T-cell (primary cell): Measurements from ENCODE around the gene TXNRD1. TPM values are rescaled to one million over a fixed set of nuclear protein-coding genes. Genes with fewer than 3 reads are reported as not detected.

Source experiments
- ATAC-seq, 4 experiments: fragments of 200-7000 bp in 3 of 4; fragments of 150-1000 bp in 1 of 4; cut with Tn5 transposase; replicated peaks in 1 of 4; 1 replicate in 3 of 4; 2 replicates in 1 of 4; pipeline ENCODE4 v1.10.0; 2021; ENCODE audit warnings: moderate library complexity in 3 of 4, mild to moderate bottlenecking in 2 of 4, moderate number of reproducible peaks in 1 of 4
- CTCF ChIA-PET, 2 donors: fragments of 300-600 bp; sonication (Branson Sonifier 250); formaldehyde crosslinking; loops; one replicate each; lab custom pipeline; 2022; ENCODE audit warnings: antibody characterized with exemption in 2 of 2; lab: Charles Lee
- POLR2A ChIA-PET, 2 donors: fragments of 300-600 bp; sonication (Branson Sonifier 250); formaldehyde crosslinking; loops; one replicate each; lab custom pipeline; 2022; ENCODE audit warnings: antibody characterized with exemption in 2 of 2; lab: Charles Lee
- DNase-seq, 35 experiments: peaks; one replicate each; pipeline versions ENCODE4 v3.0.0 to v3.0.0-alpha.2; 2013 to 2023
- H3K27ac ChIP-seq: one replicate; pipeline ENCODE4 v1.5.1; 2013; ENCODE audit warnings: low read length
- H3K27me3 ChIP-seq, 2 experiments: replicated peaks in 1 of 2; 1 replicate in 1 of 2; 2 replicates in 1 of 2; pipeline versions ENCODE4 v1.6.1 to v1.7.0; 2013; ENCODE audit warnings: low read length in 1 of 2, mixed read lengths in 1 of 2; ENCODE audit not compliant: control insufficient read depth in 2 of 2, insufficient read depth in 2 of 2; ENCODE audit errors: extremely low read depth in 1 of 2
- H3K36me3 ChIP-seq, 2 donors: 1 replicate in 1 of 2; 2 replicates in 1 of 2; pipeline versions ENCODE4 v1.6.1 to v1.7.0; 2013; ENCODE audit warnings: low read length in 1 of 2; ENCODE audit not compliant: control insufficient read depth in 2 of 2, insufficient read depth in 1 of 2; ENCODE audit errors: extremely low read depth in 1 of 2
- H3K4me1 ChIP-seq, 2 experiments: 1 replicate in 1 of 2; 2 replicates in 1 of 2; pipeline versions ENCODE4 v1.6.1 to v1.7.0; 2013; ENCODE audit warnings: low read length in 2 of 2, mixed read lengths in 1 of 2; ENCODE audit not compliant: insufficient read depth in 2 of 2, control insufficient read depth in 1 of 2; ENCODE audit errors: extremely low read depth in 1 of 2
- H3K4me3 ChIP-seq, 2 donors: 1 replicate in 1 of 2; 2 replicates in 1 of 2; pipeline versions ENCODE4 v1.5.1 to v1.7.0; 2013; ENCODE audit warnings: mild to moderate bottlenecking in 2 of 2, low read length in 1 of 2, moderate library complexity in 1 of 2; ENCODE audit not compliant: control insufficient read depth in 1 of 2; ENCODE audit errors: extremely low read depth in 1 of 2
- H3K9me3 ChIP-seq: 2 replicates; pipeline ENCODE4 v1.7.0; 2013
- H3K27ac Mint-ChIP-seq, 2 donors: one replicate each; pipeline ENCODE4 v1.8.0; 2020 to 2021; ENCODE audit warnings: mild to moderate bottlenecking in 2 of 2, mixed read lengths in 2 of 2
- H3K27me3 Mint-ChIP-seq, 2 donors: one replicate each; pipeline ENCODE4 v1.8.0; 2021 to 2022; ENCODE audit warnings: mixed read lengths in 2 of 2
- H3K36me3 Mint-ChIP-seq: one replicate; pipeline ENCODE4 v1.8.0; 2021; ENCODE audit warnings: mixed read lengths
- H3K4me1 Mint-ChIP-seq, 3 donors: one replicate each; pipeline ENCODE4 v1.8.0; 2020 to 2022; ENCODE audit warnings: mixed read lengths in 3 of 3, mild to moderate bottlenecking in 1 of 3
- H3K4me3 Mint-ChIP-seq, 3 donors: one replicate each; pipeline ENCODE4 v1.8.0; 2020 to 2022; ENCODE audit warnings: mild to moderate bottlenecking in 3 of 3, mixed read lengths in 3 of 3, moderate library complexity in 3 of 3
- H3K9me3 Mint-ChIP-seq, 3 donors: one replicate each; pipeline ENCODE4 v1.8.0; 2020 to 2022; ENCODE audit warnings: mixed read lengths in 3 of 3
- WGBS: methylation state at CpG from one replicate; pipeline ENCODE4 v1.1.5; 2013; ENCODE audit warnings: missing lambda C conversion rate; ENCODE audit not compliant: insufficient coverage; 5-methylcytosine and 5-hydroxymethylcytosine counted together
- total RNA-seq, 35 experiments: library from RNA in 6 of 35; stranded (reverse) in 6 of 35; fragments of 120-200 nt in 1 of 35; gene quantifications; one replicate each; pipeline versions ENCODE4 v1.2.1 to v1.2.4 and lab custom pipeline; 2013 to 2026

TXNRD1 gene
- total RNA-seq, 5 donors from 2014 or later (not counting 1 experiment from before 2014, with no cell fraction given), result 33.1 to 91.7 (median 68.9) TPM

GRCh38 chr12:104272938-104273337 lies 57.4 kb downstream of the TXNRD1 start:
- H3K27ac Mint-ChIP-seq, result no peak overlapping the region
- Histone ChIP-seq H3K4me3 (no peak overlapping the region), H3K36me3 (no peaks in the 10 kb centered on the region), H3K4me1 (no peaks in the 10 kb centered on the region), H3K27ac (no peak overlapping the region), H3K27me3 (no peaks in the 10 kb centered on the region), H3K9me3 (no peaks in the 10 kb centered on the region)
- DNase-seq (no peak), ATAC-seq (no peak)
- no peaks in the 10 kb centered on the region for H3K36me3 Mint-ChIP-seq
- H3K4me1 Mint-ChIP-seq, result peaks cover 8 to 9% (median 9%) of the 10 kb centered on the region in 3 donors
- POLR2A ChIA-PET, result no interaction called here
- CTCF ChIA-PET, result no interaction called here
- H3K27me3 Mint-ChIP-seq, result peaks cover 0 to 1% of the 10 kb centered on the region in 2 donors
- no peaks in the 10 kb centered on the region for H3K9me3 Mint-ChIP-seq
- 90% methylated on average over 9 of the region's 11 CpGs for WGBS
- no peak overlapping the region for H3K4me3 Mint-ChIP-seq

GRCh38 chr12:104273503-104273902 lies 57.9 kb downstream of the TXNRD1 start:
- Mint-ChIP-seq H3K27me3 (peaks cover 0 to 1% of the 10 kb centered on the region in 2 donors), H3K9me3 (no peaks in the 10 kb centered on the region), H3K36me3 (no peaks in the 10 kb centered on the region), H3K27ac (no peak overlapping the region), H3K4me3 (no peak overlapping the region), H3K4me1 (peaks cover 8 to 9% (median 9%) of the 10 kb centered on the region in 3 donors)
- 100% methylated on average over 1 of the region's 11 CpGs for WGBS
- H3K9me3 ChIP-seq, result no peaks in the 10 kb centered on the region
- no peaks in the 10 kb centered on the region for H3K27me3 ChIP-seq
- H3K4me1 ChIP-seq, result no peaks in the 10 kb centered on the region
- no peaks in the 10 kb centered on the region for H3K36me3 ChIP-seq
- CTCF ChIA-PET, result interaction anchor here in 1 of 2 donors (0.6 kb wide), 1 partner anchor 83 kb away, joined by 3 read pairs; no protein-coding TSS in a partner anchor
- no peak for DNase-seq
- POLR2A ChIA-PET, result no interaction called here
- H3K4me3 ChIP-seq, result no peak overlapping the region
- ATAC-seq, result no peak
- H3K27ac ChIP-seq, result no peak overlapping the region

- Mint-ChIP-seq H3K4me1 (peaks cover 8 to 9% (median 9%) of the 10 kb centered on the region in 3 donors), H3K27ac (no peak overlapping the region), H3K27me3 (no peaks in the 10 kb centered on the region), H3K4me3 (no peak overlapping the region), H3K9me3 (no peaks in the 10 kb centered on the region), H3K36me3 (no peaks in the 10 kb centered on the region)
- WGBS, result no CpG with 5 or more reads among the region's 4 CpGs
- CTCF ChIA-PET, result interaction anchor here (0.5 to 0.6 kb wide), 2 partner anchors 53 to 91 kb away, joined by 3 read pairs; no protein-coding TSS in a partner anchor
- POLR2A ChIA-PET, result interaction anchor here in 1 of 2 donors (0.6 kb wide), 2 partner anchors 360 to 606 kb away, joined by 3 read pairs; no protein-coding TSS in a partner anchor
- no peaks in the 10 kb centered on the region for H3K4me1 ChIP-seq
- H3K27me3 ChIP-seq, result no peaks in the 10 kb centered on the region
- H3K9me3 ChIP-seq, result no peaks in the 10 kb centered on the region
- no peaks in the 10 kb centered on the region for H3K36me3 ChIP-seq
- ATAC-seq (no peak), DNase-seq (no peak)
- H3K27ac ChIP-seq, result no peak overlapping the region
- no peak overlapping the region for H3K4me3 ChIP-seq
These were observed 59.2 kb downstream of the TXNRD1 start for GRCh38 chr12:104274811-104275210.

GRCh38 chr12:104275689-104276088 lies 60.1 kb downstream of the TXNRD1 start:
- H3K36me3 Mint-ChIP-seq, result no peaks in the 10 kb centered on the region
- H3K27ac Mint-ChIP-seq, result no peak overlapping the region
- H3K9me3 Mint-ChIP-seq, result no peaks in the 10 kb centered on the region
- ATAC-seq (no peak), DNase-seq (no peak)
- no peaks in the 10 kb centered on the region for H3K36me3 ChIP-seq
- no peaks in the 10 kb centered on the region for H3K27me3 ChIP-seq
- no peaks in the 10 kb centered on the region for H3K4me1 ChIP-seq
- no peaks in the 10 kb centered on the region for H3K27me3 Mint-ChIP-seq
- 84% methylated on average over 3 of the region's 5 CpGs for WGBS
- no peak overlapping the region for H3K27ac ChIP-seq
- no peaks in the 10 kb centered on the region for H3K9me3 ChIP-seq
- no peak overlapping the region for H3K4me3 ChIP-seq
- CTCF ChIA-PET, result interaction anchor here in 1 of 2 donors (1.7 kb wide), 1 partner anchor 12 kb away, joined by 6 read pairs; no protein-coding TSS in a partner anchor
- peak overlapping the region in 1 of 3 donors; percentile 13 for H3K4me3 Mint-ChIP-seq
- POLR2A ChIA-PET, result interaction anchor here (0.6 to 1.0 kb wide), 3 partner anchors 24 to 69 kb away, joined by 3 to 6 read pairs (median 3); no protein-coding TSS in a partner anchor
- peaks cover 8 to 9% (median 9%) of the 10 kb centered on the region in 3 donors for H3K4me1 Mint-ChIP-seq

- no peaks in the 10 kb centered on the region for H3K36me3 Mint-ChIP-seq
- ChIA-PET CTCF (interaction anchor here (0.6 to 1.7 kb wide), 3 partner anchors 11 to 19 kb away, joined by 3 to 6 read pairs (median 4); no protein-coding TSS in a partner anchor), POLR2A (interaction anchor here (0.6 to 1.0 kb wide), 3 partner anchors 23 to 68 kb away, joined by 3 to 6 read pairs (median 3); no protein-coding TSS in a partner anchor)
- peaks cover 8 to 9% (median 9%) of the 10 kb centered on the region in 3 donors for H3K4me1 Mint-ChIP-seq
- H3K4me3 Mint-ChIP-seq, result peak overlapping the region; percentile 13 to 54 (median 37)
- H3K27me3 ChIP-seq, result no peaks in the 10 kb centered on the region
- no peaks in the 10 kb centered on the region for H3K9me3 Mint-ChIP-seq
- DNase-seq (no peak), ATAC-seq (peak in 1 of 4 experiments; percentile 45)
- no peak overlapping the region for H3K27ac Mint-ChIP-seq
- H3K9me3 ChIP-seq, result no peaks in the 10 kb centered on the region
- no peaks in the 10 kb centered on the region for H3K36me3 ChIP-seq
- 75% methylated on average over 2 of the region's 8 CpGs for WGBS
- no peak overlapping the region for H3K27ac ChIP-seq
- no peaks in the 10 kb centered on the region for H3K4me1 ChIP-seq
- peaks cover 0 to 4% of the 10 kb centered on the region in 2 donors for H3K27me3 Mint-ChIP-seq
- peak overlapping the region in 1 of 2 donors; percentile 11 for H3K4me3 ChIP-seq
These were observed 60.9 kb downstream of the TXNRD1 start for GRCh38 chr12:104276273-104277131.

GRCh38 chr12:104279164-104279563 lies 63.6 kb downstream of the TXNRD1 start:
- ATAC-seq, result no peak
- H3K36me3 Mint-ChIP-seq, result no peaks in the 10 kb centered on the region
- peaks cover 8 to 9% (median 9%) of the 10 kb centered on the region in 3 donors for H3K4me1 Mint-ChIP-seq
- POLR2A ChIA-PET, result no interaction called here
- Histone ChIP-seq H3K27me3 (no peaks in the 10 kb centered on the region), H3K4me3 (no peak overlapping the region), H3K27ac (no peak overlapping the region), H3K4me1 (no peaks in the 10 kb centered on the region), H3K9me3 (no peaks in the 10 kb centered on the region), H3K36me3 (no peaks in the 10 kb centered on the region)
- CTCF ChIA-PET, result interaction anchor here (0.6 to 0.7 kb wide), 2 partner anchors 142 to 432 kb away, joined by 3 to 6 read pairs; no protein-coding TSS in a partner anchor
- H3K27me3 Mint-ChIP-seq, result peaks cover 0 to 4% of the 10 kb centered on the region in 2 donors
- no peaks in the 10 kb centered on the region for H3K9me3 Mint-ChIP-seq
- no peak overlapping the region for H3K4me3 Mint-ChIP-seq
- no peak for DNase-seq
- H3K27ac Mint-ChIP-seq, result no peak overlapping the region
